IMR-90 (cell line): ENCODE measurements around the gene ITGA1. TPM values are rescaled to one million over a fixed set of nuclear protein-coding genes. Genes with fewer than 3 reads are reported as not detected.

Experiments used
- ATAC-seq: fragments of 200-7000 bp; cut with Tn5 transposase; 2 replicates; pipeline ENCODE4 v1.9.1; 2020; ENCODE audit warnings: low read depth, mild to moderate bottlenecking, moderate library complexity
- BruUV-seq: library from RNA; stranded (reverse); fragments of 400-500 nt; replicated peaks from 2 replicates; lab custom pipeline; 2021; lab: Mats Ljungman, UMichigan
- CTCF ChIA-PET: fragments of 300-600 bp; formaldehyde crosslinking; extraction: SDS; loops from one replicate; lab custom pipeline; 2021; ENCODE audit warnings: antibody characterized with exemption; lab: Yijun Ruan, JAX
- POLR2A ChIA-PET: fragments of 300-600 bp; sonication (Branson Sonifier 250); formaldehyde crosslinking; loops from one replicate; lab custom pipeline; 2022; ENCODE audit warnings: antibody characterized with exemption; ENCODE audit not compliant: unreplicated experiment; lab: Charles Lee
- DNase-seq: peaks from one replicate; pipeline ENCODE4 v3.0.0; 2013
- H2AFZ ChIP-seq: replicated peaks from 2 replicates; pipeline ENCODE3; 2013; ENCODE audit warnings: low read length, mild to moderate bottlenecking; ENCODE audit not compliant: poor library complexity
- H2AK5ac ChIP-seq: 2 replicates; pipeline ENCODE4 v1.6.1; 2013; ENCODE audit warnings: low read depth, low read length, inconsistent platforms
- H2AK9ac ChIP-seq: replicated peaks from 2 replicates; pipeline ENCODE3; 2013; ENCODE audit warnings: mild to moderate bottlenecking, low read depth, low read length, moderate library complexity; ENCODE audit not compliant: poor library complexity
- H2BK120ac ChIP-seq: 2 replicates; pipeline ENCODE4 v1.6.1; 2013; ENCODE audit warnings: low read depth, low read length, inconsistent platforms
- H2BK15ac ChIP-seq: 3 replicates; pipeline ENCODE4 v1.6.1; 2013; ENCODE audit warnings: low read depth, low read length, inconsistent platforms
- H2BK20ac ChIP-seq: 2 replicates; pipeline ENCODE4 v1.6.1; 2013; ENCODE audit warnings: low read depth, mild to moderate bottlenecking, inconsistent platforms, low read length, moderate library complexity
- H2BK5ac ChIP-seq: 2 replicates; pipeline ENCODE4 v1.6.1; 2013; ENCODE audit warnings: mild to moderate bottlenecking, low read depth, low read length, inconsistent platforms; ENCODE audit not compliant: poor library complexity, severe bottlenecking
- H3K14ac ChIP-seq: replicated peaks from 2 replicates; pipeline ENCODE4 v1.6.1; 2013; ENCODE audit warnings: low read depth, low read length, inconsistent platforms
- H3K18ac ChIP-seq: 2 replicates; pipeline ENCODE4 v1.6.1; 2013; ENCODE audit warnings: low read depth, low read length, control low read depth
- H3K23ac ChIP-seq: 2 replicates; pipeline ENCODE4 v1.6.1; 2013; ENCODE audit warnings: low read depth, low read length, inconsistent platforms
- H3K27ac ChIP-seq: 2 replicates; pipeline ENCODE4 v1.5.1; 2013; ENCODE audit warnings: mild to moderate bottlenecking, control low read depth, low read length; ENCODE audit not compliant: insufficient read depth
- H3K27me3 ChIP-seq: 2 replicates; pipeline ENCODE4 v1.6.1; 2013; ENCODE audit warnings: low read length; ENCODE audit not compliant: control insufficient read depth, insufficient read depth
- H3K36me3 ChIP-seq: 2 replicates; pipeline ENCODE4 v1.6.1; 2013; ENCODE audit warnings: low read length, mixed read lengths; ENCODE audit not compliant: control insufficient read depth, insufficient read depth
- H3K4ac ChIP-seq: 2 replicates; pipeline ENCODE4 v1.6.1; 2013; ENCODE audit warnings: low read depth, low read length, inconsistent platforms
- H3K4me1 ChIP-seq: 2 replicates; pipeline ENCODE4 v1.6.1; 2013; ENCODE audit warnings: low read length, mixed read lengths; ENCODE audit not compliant: control insufficient read depth, insufficient read depth
- H3K4me2 ChIP-seq: 2 replicates; pipeline ENCODE4 v1.6.1; 2013; ENCODE audit warnings: low read depth, mild to moderate bottlenecking, control low read depth, low read length, moderate library complexity
- H3K4me3 ChIP-seq: 2 replicates; pipeline ENCODE4 v1.5.1; 2013; ENCODE audit warnings: low read depth, mild to moderate bottlenecking, control low read depth, low read length, moderate library complexity; ENCODE audit not compliant: insufficient read depth
- H3K56ac ChIP-seq: 2 replicates; pipeline ENCODE4 v1.6.1; 2013; ENCODE audit warnings: low read length, inconsistent platforms; ENCODE audit not compliant: insufficient read depth; ENCODE audit errors: extremely low read depth
- H3K79me1 ChIP-seq, 2 experiments: 2 replicates each; pipeline ENCODE4 v1.6.1; 2013; ENCODE audit warnings: low read length in 2 of 2, inconsistent platforms in 1 of 2, low read depth in 1 of 2
- H3K9ac ChIP-seq: 2 replicates; pipeline ENCODE4 v1.6.1; 2013; ENCODE audit warnings: low read depth, low read length, control low read depth
- H3K9me1 ChIP-seq: 2 replicates; pipeline ENCODE4 v1.6.1; 2013; ENCODE audit warnings: low read length, inconsistent platforms; ENCODE audit not compliant: insufficient read depth
- H3K9me3 ChIP-seq: 2 replicates; pipeline ENCODE4 v1.6.1; 2013; ENCODE audit warnings: low read length; ENCODE audit not compliant: control insufficient read depth, insufficient read depth
- H4K20me1 ChIP-seq: 2 replicates; pipeline ENCODE4 v1.6.1; 2013; ENCODE audit warnings: low read length, inconsistent platforms; ENCODE audit not compliant: insufficient read depth
- H4K5ac ChIP-seq: 2 replicates; pipeline ENCODE4 v1.6.1; 2013; ENCODE audit warnings: mild to moderate bottlenecking, low read depth, low read length, control low read depth
- H4K8ac ChIP-seq, 2 experiments: 2 replicates each; pipeline ENCODE4 v1.6.1; 2013; ENCODE audit warnings: low read depth in 2 of 2, low read length in 2 of 2, control low read depth in 1 of 2, inconsistent platforms in 1 of 2
- H4K91ac ChIP-seq: 2 replicates; pipeline ENCODE4 v1.6.1; 2013; ENCODE audit warnings: low read depth, low read length, inconsistent platforms; ENCODE audit not compliant: insufficient read depth
- BHLHE40 ChIP-seq: fragments of 150-350 bp; IDR thresholded peaks from 2 replicates; pipeline ENCODE4 v1.6.1; 2016; ENCODE audit warnings: mild to moderate bottlenecking, low read depth, low read length
- CEBPB ChIP-seq: IDR thresholded peaks from 2 replicates; pipeline ENCODE4 v1.6.1; 2012; ENCODE audit warnings: low read depth, low read length, improper control_type of control experiment
- CHD1 ChIP-seq: IDR thresholded peaks from 2 replicates; pipeline ENCODE4 v1.6.1; 2012; ENCODE audit warnings: low read depth, low read length, improper control_type of control experiment
- CTCF ChIP-seq: conservative IDR thresholded peaks from 2 replicates; pipeline ENCODE4 v1.5.1; 2012; ENCODE audit warnings: mild to moderate bottlenecking, low read depth, low read length, improper control_type of control experiment
- ELK1 ChIP-seq: fragments of 150-350 bp; IDR thresholded peaks from 2 replicates; pipeline ENCODE4 v1.6.1; 2016; ENCODE audit warnings: low read depth, mild to moderate bottlenecking, low read length, moderate library complexity, borderline replicate concordance
- FOS ChIP-seq: fragments of 150-350 bp; IDR thresholded peaks from 2 replicates; pipeline ENCODE4 v1.6.1; 2016; ENCODE audit warnings: low read depth, low read length
- MAFK ChIP-seq: IDR thresholded peaks from 2 replicates; pipeline ENCODE4 v1.6.1; 2012; ENCODE audit warnings: low read depth, low read length, improper control_type of control experiment
- MAZ ChIP-seq: IDR thresholded peaks from 2 replicates; pipeline ENCODE4 v1.6.1; 2012; ENCODE audit warnings: low read depth, mild to moderate bottlenecking, low read length, improper control_type of control experiment, moderate library complexity, borderline replicate concordance
- MXI1 ChIP-seq: IDR thresholded peaks from 2 replicates; pipeline ENCODE4 v1.6.1; 2012; ENCODE audit warnings: low read depth, mild to moderate bottlenecking, low read length, moderate library complexity, borderline replicate concordance
- NFE2L2 ChIP-seq: fragments of 150-350 bp; IDR thresholded peaks from 2 replicates; pipeline ENCODE4 v1.6.1; 2016; ENCODE audit warnings: low read depth, mild to moderate bottlenecking, low read length
- POLR2A ChIP-seq: IDR thresholded peaks from 2 replicates; pipeline ENCODE4 v1.6.1; 2012; ENCODE audit warnings: mild to moderate bottlenecking, low read depth, low read length
- RAD21 ChIP-seq: IDR thresholded peaks from 2 replicates; pipeline ENCODE4 v1.6.1; 2012; ENCODE audit warnings: low read length, improper control_type of control experiment
- RCOR1 ChIP-seq: IDR thresholded peaks from 2 replicates; pipeline ENCODE4 v1.6.1; 2012; ENCODE audit warnings: mild to moderate bottlenecking, low read length, improper control_type of control experiment; ENCODE audit not compliant: insufficient replicate concordance
- RFX5 ChIP-seq: IDR thresholded peaks from 2 replicates; pipeline ENCODE4 v1.8.0; 2012; ENCODE audit warnings: low read depth, mild to moderate bottlenecking, low read length, moderate library complexity
- SMC3 ChIP-seq: fragments of 150-350 bp; IDR thresholded peaks from 2 replicates; pipeline ENCODE4 v1.6.1; 2016; ENCODE audit warnings: low read depth, mild to moderate bottlenecking, antibody characterized with exemption, low read length, moderate library complexity
- USF2 ChIP-seq: fragments of 150-350 bp; IDR thresholded peaks from 2 replicates; pipeline ENCODE4 v1.6.1; 2017; ENCODE audit warnings: mild to moderate bottlenecking, antibody characterized with exemption, low read length, low read depth
- WGBS, 2 experiments: methylation state at CpG; one replicate each; pipeline versions ENCODE4 v1.1.5 to v1.1.7; 2013; ENCODE audit warnings: missing lambda C conversion rate in 2 of 2; ENCODE audit not compliant: insufficient read length in 1 of 2; ENCODE audit errors: extremely low coverage in 2 of 2; 5-methylcytosine and 5-hydroxymethylcytosine counted together
- dilution Hi-C: fragments of 300-500 bp; cut with HindIII; formaldehyde crosslinking; loops from one replicate; pipeline ENCODE4 v1.14.3; 2018; ENCODE audit warnings: low sequenced_read_pairs; ENCODE audit not compliant: unreplicated experiment
- in situ Hi-C: fragments of 300-500 bp; cut with MboI; formaldehyde crosslinking; loops from 3 replicates; pipeline ENCODE4 v1.14.3; 2019; ENCODE audit warnings: low sequenced_read_pairs, inconsistent platforms, mixed read lengths
- intact Hi-C: fragments of 100-400 bp; cut with micrococcal nuclease; formaldehyde crosslinking; loops from 2 replicates; pipeline ENCODE4 v1.10.0; 2022
- polyA plus RNA-seq, 3 experiments: library from polyadenylated mRNA; depleted of rRNA; stranded (reverse); fragments of >200 nt; gene quantifications; 2 replicates each; pipeline ENCODE4 v1.2.3, GENCODE V29; 2012; ENCODE audit warnings: low replicate concordance in 1 of 3
- total RNA-seq: library from RNA; depleted of rRNA; stranded (reverse); fragments of >200 nt; gene quantifications from 2 replicates; pipeline ENCODE4 v1.2.3, GENCODE V29; 2012

The ITGA1 gene
- total and polyA plus RNA-seq, 2 of the 4 experiments (the other 2 are of a cell fraction), result 22.3 to 95.2 TPM

- Histone ChIP-seq H3K27ac (no peak overlapping the region), H4K91ac (no peak overlapping the region), H2AK5ac (no peak overlapping the region), H3K4ac (no peak overlapping the region), H2AK9ac (no peak overlapping the region), H3K4me2 (no peak overlapping the region), H4K8ac (no peak overlapping the region), H3K4me3 (no peak overlapping the region), H3K9me1 (0 out of 2 replicates have a peak, but pooled peaks cover 3% of the 10 kb centered on the region), H2AFZ (no peak overlapping the region), H3K9ac (no peak overlapping the region), H3K14ac (no peak overlapping the region), H4K5ac (no peak overlapping the region), H2BK120ac (no peak overlapping the region), H3K36me3 (no peaks in the 10 kb centered on the region), H3K79me1 (no peaks in the 10 kb centered on the region), H4K20me1 (no peaks in the 10 kb centered on the region), H3K56ac (no peak overlapping the region), H2BK15ac (no peak overlapping the region), H3K23ac (no peak overlapping the region), H2BK20ac (no peak overlapping the region), H3K9me3 (no peaks in the 10 kb centered on the region), H2BK5ac (no peak overlapping the region), H3K27me3 (no peaks in the 10 kb centered on the region), H3K4me1 (peaks cover 2% of the 10 kb centered on the region; the same call in 1 of the 2 replicates), H3K18ac (no peak overlapping the region)
- intact Hi-C loops (no loop called here), dilution Hi-C loops (no loop called here), in situ Hi-C loops (no loop called here)
- TF ChIP-seq RCOR1, result no peak
- no peak for TF ChIP-seq BHLHE40
- TF ChIP-seq RFX5, result no peak
- no peak for TF ChIP-seq CTCF
- TF ChIP-seq USF2, result no peak
- TF ChIP-seq RAD21, result no peak
- TF ChIP-seq SMC3, result no peak
- TF ChIP-seq MAFK, result no peak
- no peak for TF ChIP-seq POLR2A
- TF ChIP-seq MAZ, result no peak
- no peak for TF ChIP-seq NFE2L2
- TF ChIP-seq CEBPB, result no peak
- no peak for TF ChIP-seq ELK1
- TF ChIP-seq CHD1, result no peak
- no peak for TF ChIP-seq FOS
- TF ChIP-seq MXI1, result no peak
- no CpG with 5 or more reads among the region's 1 CpG for WGBS, 2 experiments
- ChIA-PET POLR2A (no interaction called here), CTCF (no interaction called here)
- ATAC-seq, result no peak
- DNase-seq, result no peak
- BruUV-seq, result no TSS peak
These were observed 26.9 kb upstream of the ITGA1 start for GRCh38 chr5:52760695-52761366.
